Measurements from ENCODE around the gene ZNF512. TPM values are rescaled to one million over a fixed set of nuclear protein-coding genes. Genes with fewer than 3 reads are reported as not detected.

The ZNF512 gene
- total and polyA plus RNA-seq, 7 experiments from 2014 or later: 26.6 to 64.6 (median 48.6) TPM

- DNase-seq: no peak
- no peak overlapping the region for H3K4me3 ChIP-seq (ENCODE audit: low read length)
- H3K36me3 Mint-ChIP-seq: peaks cover 0 to 25% (median 20%) of the 10 kb centered on the region in 5 donors
Measured at GRCh38 chr2:27647289-27647688, 64.4 kb downstream of the ZNF512 start.

GRCh38 chr2:27647737-27648136, 64.9 kb downstream of the ZNF512 start:
- no peaks in the 10 kb centered on the region for H3K9me3 Mint-ChIP-seq
- no peaks in the 10 kb centered on the region for H3K27me3 Mint-ChIP-seq
- POLR2A ChIA-PET: no interaction called here
- no peaks in the 10 kb centered on the region for H3K9me3 ChIP-seq (ENCODE audit: control insufficient read depth in 2 of 3, low read length in 3 of 3)
- peaks cover 10 to 72% (median 27%) of the 10 kb centered on the region in 3 experiments for H3K36me3 ChIP-seq (ENCODE audit: control insufficient read depth in 2 of 3, insufficient read depth in 3 of 3, low read length in 3 of 3)
- no peaks in the 10 kb centered on the region for H3K27me3 ChIP-seq (ENCODE audit: control insufficient read depth in 2 of 2, insufficient read depth in 2 of 2, low read length in 2 of 2)
- peak overlapping the region in 2 of 9 donors; percentile 7 to 32 for H3K27ac Mint-ChIP-seq
- peaks cover 0 to 4% (median 0%) of the 10 kb centered on the region in 7 donors for H3K4me1 Mint-ChIP-seq
- H3K36me3 Mint-ChIP-seq: peaks cover 4 to 28% (median 20%) of the 10 kb centered on the region in 5 donors
- CTCF ChIA-PET: interaction anchor here (0.6 kb wide), 1 partner anchor 54 kb away, joined by 3 read pairs; no protein-coding TSS in a partner anchor
- no peak overlapping the region for H3K4me3 ChIP-seq (ENCODE audit: low read length)
- DNase-seq (no peak), ATAC-seq (no peak)
- H3K4me3 Mint-ChIP-seq: no peak overlapping the region
- H3K4me1 ChIP-seq (ENCODE audit: control insufficient read depth in 2 of 2, insufficient read depth in 2 of 2, low read length in 2 of 2): no peaks in the 10 kb centered on the region
- intact Hi-C loops (cut with micrococcal nuclease): no loop called here
- H3K27ac ChIP-seq (ENCODE audit: low read depth, low read length): no peak overlapping the region

More at GRCh38 chr2:27647289-27647688, 64.4 kb downstream of the ZNF512 start:
- Mint-ChIP-seq H3K27me3 (no peaks in the 10 kb centered on the region), H3K27ac (peak overlapping the region in 1 of 9 donors; percentile 20), H3K4me1 (no peaks in the 10 kb centered on the region), H3K4me3 (no peak overlapping the region), H3K9me3 (no peaks in the 10 kb centered on the region)
- POLR2A ChIA-PET: interaction anchor here (1.5 kb wide), 1 partner anchor 16 kb away, joined by 5 read pairs; the partner anchor contains the start of genes SLC4A1AP and SUPT7L
- Histone ChIP-seq H3K9me3 (ENCODE audit: control insufficient read depth in 2 of 3, low read length in 3 of 3) (no peaks in the 10 kb centered on the region), H3K36me3 (ENCODE audit: control insufficient read depth in 2 of 3, insufficient read depth in 3 of 3, low read length in 3 of 3) (peaks cover 10 to 72% (median 27%) of the 10 kb centered on the region in 3 experiments), H3K4me1 (ENCODE audit: control insufficient read depth in 2 of 2, insufficient read depth in 2 of 2, low read length in 2 of 2) (no peaks in the 10 kb centered on the region), H3K27me3 (ENCODE audit: control insufficient read depth in 2 of 2, insufficient read depth in 2 of 2, low read length in 2 of 2) (no peaks in the 10 kb centered on the region), H3K27ac (ENCODE audit: low read depth, low read length) (no peak overlapping the region)
- intact Hi-C loops (cut with micrococcal nuclease): no loop called here
- CTCF ChIA-PET: interaction anchor here (0.6 kb wide), 1 partner anchor 54 kb away, joined by 3 read pairs; no protein-coding TSS in a partner anchor
- ATAC-seq: no peak

GRCh38 chr2:27651056-27651455, 68.2 kb downstream of the ZNF512 start:
- Mint-ChIP-seq H3K4me3 (no peak overlapping the region), H3K9me3 (no peaks in the 10 kb centered on the region), H3K36me3 (peaks cover 15 to 53% (median 32%) of the 10 kb centered on the region in 5 donors), H3K4me1 (peaks cover 0 to 7% (median 4%) of the 10 kb centered on the region in 7 donors), H3K27me3 (no peaks in the 10 kb centered on the region), H3K27ac (no peak overlapping the region)
- CTCF ChIA-PET: no interaction called here
- Histone ChIP-seq H3K9me3 (ENCODE audit: control insufficient read depth in 2 of 3, low read length in 3 of 3) (no peaks in the 10 kb centered on the region), H3K36me3 (ENCODE audit: control insufficient read depth in 2 of 3, insufficient read depth in 3 of 3, low read length in 3 of 3) (peaks cover 3 to 92% (median 35%) of the 10 kb centered on the region in 3 experiments), H3K4me1 (ENCODE audit: control insufficient read depth in 2 of 2, insufficient read depth in 2 of 2, low read length in 2 of 2) (no peaks in the 10 kb centered on the region), H3K4me3 (ENCODE audit: low read length) (no peak overlapping the region), H3K27me3 (ENCODE audit: control insufficient read depth in 2 of 2, insufficient read depth in 2 of 2, low read length in 2 of 2) (no peaks in the 10 kb centered on the region), H3K27ac (ENCODE audit: low read depth, low read length) (no peak overlapping the region)
- intact Hi-C loops (cut with micrococcal nuclease): no loop called here
- no peak for ATAC-seq
- no peak for DNase-seq
- POLR2A ChIA-PET: no interaction called here

- peak overlapping the region in 1 of 9 donors; percentile 7 for H3K27ac Mint-ChIP-seq
- no peaks in the 10 kb centered on the region for H3K27me3 Mint-ChIP-seq
- peaks cover 0 to 7% (median 4%) of the 10 kb centered on the region in 7 donors for H3K4me1 Mint-ChIP-seq
- peaks cover 15 to 57% (median 31%) of the 10 kb centered on the region in 5 donors for H3K36me3 Mint-ChIP-seq
- no peak overlapping the region for H3K4me3 ChIP-seq (ENCODE audit: low read length)
- peaks cover 4 to 94% (median 40%) of the 10 kb centered on the region in 3 experiments for H3K36me3 ChIP-seq (ENCODE audit: control insufficient read depth in 2 of 3, insufficient read depth in 3 of 3, low read length in 3 of 3)
- CTCF ChIA-PET: interaction anchor here (0.7 kb wide), 1 partner anchor 20 kb away, joined by 3 read pairs; no protein-coding TSS in a partner anchor
- no peaks in the 10 kb centered on the region for H3K9me3 ChIP-seq (ENCODE audit: control insufficient read depth in 2 of 3, low read length in 3 of 3)
- ATAC-seq: no peak
- no peaks in the 10 kb centered on the region for H3K27me3 ChIP-seq (ENCODE audit: control insufficient read depth in 2 of 2, insufficient read depth in 2 of 2, low read length in 2 of 2)
- DNase-seq: no peak
- H3K27ac ChIP-seq (ENCODE audit: low read depth, low read length): no peak overlapping the region
- POLR2A ChIA-PET: no interaction called here
- intact Hi-C loops (cut with micrococcal nuclease): no loop called here
- no peaks in the 10 kb centered on the region for H3K4me1 ChIP-seq (ENCODE audit: control insufficient read depth in 2 of 2, insufficient read depth in 2 of 2, low read length in 2 of 2)
- no peaks in the 10 kb centered on the region for H3K9me3 Mint-ChIP-seq
- H3K4me3 Mint-ChIP-seq: no peak overlapping the region
Measured at GRCh38 chr2:27652341-27652740, 69.5 kb downstream of the ZNF512 start.

- Mint-ChIP-seq H3K27me3 (no peaks in the 10 kb centered on the region), H3K4me1 (peaks cover 0 to 7% (median 4%) of the 10 kb centered on the region in 7 donors), H3K36me3 (peaks cover 15 to 53% (median 31%) of the 10 kb centered on the region in 5 donors), H3K9me3 (no peaks in the 10 kb centered on the region), H3K27ac (peak overlapping the region in 1 of 9 donors; percentile 7), H3K4me3 (no peak overlapping the region)
- H3K4me3 ChIP-seq (ENCODE audit: low read length): no peak overlapping the region
- ATAC-seq: no peak
- H3K27me3 ChIP-seq (ENCODE audit: control insufficient read depth in 2 of 2, insufficient read depth in 2 of 2, low read length in 2 of 2): no peaks in the 10 kb centered on the region
- H3K36me3 ChIP-seq (ENCODE audit: control insufficient read depth in 2 of 3, insufficient read depth in 3 of 3, low read length in 3 of 3): peaks cover 9 to 94% (median 35%) of the 10 kb centered on the region in 3 experiments
- intact Hi-C loops (cut with micrococcal nuclease): no loop called here
- no peak for DNase-seq
- H3K9me3 ChIP-seq (ENCODE audit: control insufficient read depth in 2 of 3, low read length in 3 of 3): no peaks in the 10 kb centered on the region
- no peak overlapping the region for H3K27ac ChIP-seq (ENCODE audit: low read depth, low read length)
- CTCF ChIA-PET: no interaction called here
- H3K4me1 ChIP-seq (ENCODE audit: control insufficient read depth in 2 of 2, insufficient read depth in 2 of 2, low read length in 2 of 2): no peaks in the 10 kb centered on the region
- POLR2A ChIA-PET: no interaction called here
Measured at GRCh38 chr2:27652790-27653189, 69.9 kb downstream of the ZNF512 start.

GRCh38 chr2:27653397-27653796, 70.6 kb downstream of the ZNF512 start:
- CTCF ChIA-PET: no interaction called here
- Histone ChIP-seq H3K4me3 (ENCODE audit: low read length) (no peak overlapping the region), H3K9me3 (ENCODE audit: control insufficient read depth in 2 of 3, low read length in 3 of 3) (no peaks in the 10 kb centered on the region), H3K4me1 (ENCODE audit: control insufficient read depth in 2 of 2, insufficient read depth in 2 of 2, low read length in 2 of 2) (no peaks in the 10 kb centered on the region), H3K27me3 (ENCODE audit: control insufficient read depth in 2 of 2, insufficient read depth in 2 of 2, low read length in 2 of 2) (no peaks in the 10 kb centered on the region), H3K27ac (ENCODE audit: low read depth, low read length) (no peak overlapping the region), H3K36me3 (ENCODE audit: control insufficient read depth in 2 of 3, insufficient read depth in 3 of 3, low read length in 3 of 3) (peaks cover 9 to 89% (median 31%) of the 10 kb centered on the region in 3 experiments)
- ATAC-seq (no peak), DNase-seq (no peak)
- Mint-ChIP-seq H3K9me3 (no peaks in the 10 kb centered on the region), H3K27me3 (no peaks in the 10 kb centered on the region), H3K27ac (peak overlapping the region in 2 of 9 donors; percentile 53 to 58), H3K4me1 (peaks cover 0 to 7% (median 4%) of the 10 kb centered on the region in 7 donors), H3K36me3 (peaks cover 15 to 49% (median 31%) of the 10 kb centered on the region in 5 donors), H3K4me3 (no peak overlapping the region)
- POLR2A ChIA-PET: interaction anchor here (0.6 kb wide), 1 partner anchor 12 kb away, joined by 3 read pairs; no protein-coding TSS in a partner anchor
- intact Hi-C loops (cut with micrococcal nuclease): no loop called here

Measured in naive thymus-derived CD4-positive, alpha-beta T cell (primary cell).